Kidney (tissue), 14 donors: ENCODE data around the gene LIPE. TPM values are rescaled to one million over a fixed set of nuclear protein-coding genes. Genes with fewer than 3 reads are reported as not detected.

Experiments used
- DNase-seq, 5 donors: peaks; one replicate each; pipeline ENCODE4 v3.0.0-alpha.2; 2013 to 2020
- FAIRE-seq: peaks from 2 replicates; lab custom pipeline; 2012; peaks lifted over from hg19 to GRCh38; lab: Jason Lieb, UNC
- H3K27ac ChIP-seq, 2 donors: one replicate each; pipeline ENCODE4 v1.7.0; 2013; ENCODE audit warnings: low read depth in 2 of 2, low read length in 2 of 2, inconsistent platforms in 1 of 2
- H3K27me3 ChIP-seq: one replicate; pipeline ENCODE4 v1.7.1; 2013; ENCODE audit warnings: low read length, inconsistent platforms; ENCODE audit not compliant: control insufficient read depth, insufficient read depth
- H3K36me3 ChIP-seq, 3 donors: one replicate each; pipeline versions ENCODE4 v1.7.0 to v1.7.1; 2013; ENCODE audit warnings: low read length in 3 of 3, control low read depth in 1 of 3, inconsistent platforms in 1 of 3; ENCODE audit not compliant: insufficient read depth in 3 of 3, control insufficient read depth in 2 of 3
- H3K4me1 ChIP-seq, 3 donors: one replicate each; pipeline versions ENCODE4 v1.7.0 to v1.7.1; 2013; ENCODE audit warnings: low read length in 3 of 3, inconsistent platforms in 1 of 3, low read depth in 1 of 3; ENCODE audit not compliant: control insufficient read depth in 2 of 3, insufficient read depth in 2 of 3
- H3K4me3 ChIP-seq, 3 donors: one replicate each; pipeline versions ENCODE4 v1.7.0 to v1.8.1; 2013; ENCODE audit warnings: low read length in 3 of 3, control low read depth in 1 of 3, inconsistent platforms in 1 of 3
- H3K9ac ChIP-seq, 3 donors: one replicate each; pipeline versions ENCODE4 v1.7.0 to v1.7.1; 2013; ENCODE audit warnings: low read length in 3 of 3, control low read depth in 1 of 3, inconsistent platforms in 1 of 3
- H3K9me3 ChIP-seq, 3 donors: one replicate each; pipeline versions ENCODE4 v1.7.0 to v1.7.1; 2013; ENCODE audit warnings: low read length in 3 of 3, control low read depth in 1 of 3, inconsistent platforms in 1 of 3; ENCODE audit not compliant: control insufficient read depth in 2 of 3, insufficient read depth in 1 of 3
- CTCF ChIP-seq: IDR thresholded peaks from 3 replicates; pipeline ENCODE4 v1.5.1; 2012; ENCODE audit warnings: mild to moderate bottlenecking, moderate library complexity, borderline replicate concordance; ENCODE audit not compliant: insufficient read depth; ENCODE audit errors: extremely low read depth
- intact Hi-C: fragments of 100-400 bp; cut with DNase I; formaldehyde crosslinking; loops from one replicate; pipeline ENCODE4 v1.11.1; 2022
- polyA plus RNA-seq: library from polyadenylated mRNA; stranded (reverse); fragments of 350-450 nt; fragmentation: Illumina TruSeq; extraction: RNeasy Lipid Tissue Mini Kit (QIAGEN cat#74804); gene quantifications from one replicate; pipeline ENCODE4 v1.2.3, GENCODE V29; 2014; ENCODE audit warnings: low read depth, low replicate concordance; ENCODE audit not compliant: insufficient read depth
- total RNA-seq: library from RNA; stranded (reverse); fragmentation: NEBNext Ultra II Directional; extraction: Animal tissue kit (Norgen Biotek cat#: 25700); gene quantifications from one replicate; pipeline ENCODE4 v1.2.1, GENCODE V29; 2021
- donor health status: control.
- donor health status: control.
- donor health status: control.
- donor health status: control.
- donor health status: control.
- donor health status: DM: yes; HTN: yes; CAD: no.
- donor health status: Normal renal cell carcinoma (clear cell type).

LIPE gene
- total and polyA plus RNA-seq, 2 donors from 2014 or later, result 8.9 to 9.9 TPM

GRCh38 chr19:42363614-42364346, 63.4 kb downstream of the LIPE start:
- H3K9me3 ChIP-seq, result peaks cover 0 to 11% (median 0%) of the 10 kb centered on the region in 3 donors
- H3K4me3 ChIP-seq, result no peak overlapping the region
- no peak for FAIRE-seq
- no peak overlapping the region for H3K27ac ChIP-seq
- peaks cover 5 to 11% (median 7%) of the 10 kb centered on the region in 3 donors for H3K36me3 ChIP-seq
- no peaks in the 10 kb centered on the region for H3K4me1 ChIP-seq
- no peak overlapping the region for H3K9ac ChIP-seq
- DNase-seq, result no peak
- no peak for TF ChIP-seq CTCF
- H3K27me3 ChIP-seq, result no peaks in the 10 kb centered on the region
- intact Hi-C loops, result no loop called here

- Histone ChIP-seq H3K4me1 (no peaks in the 10 kb centered on the region), H3K36me3 (peaks cover 5 to 11% (median 7%) of the 10 kb centered on the region in 3 donors), H3K27me3 (no peaks in the 10 kb centered on the region), H3K9me3 (peaks cover 0 to 11% (median 0%) of the 10 kb centered on the region in 3 donors), H3K4me3 (no peak overlapping the region), H3K9ac (no peak overlapping the region), H3K27ac (no peak overlapping the region)
- no peak for TF ChIP-seq CTCF
- no peak for DNase-seq
- intact Hi-C loops, result no loop called here
- FAIRE-seq, result no peak
Observed at GRCh38 chr19:42362891-42363440, 64.2 kb downstream of the LIPE start.

GRCh38 chr19:42362342-42362741, 64.8 kb downstream of the LIPE start:
- Histone ChIP-seq H3K4me1 (no peaks in the 10 kb centered on the region), H3K4me3 (no peak overlapping the region), H3K9me3 (peaks cover 0 to 11% (median 0%) of the 10 kb centered on the region in 3 donors), H3K27ac (no peak overlapping the region), H3K27me3 (no peaks in the 10 kb centered on the region), H3K9ac (no peak overlapping the region), H3K36me3 (peaks cover 5 to 11% (median 7%) of the 10 kb centered on the region in 3 donors)
- DNase-seq (no peak), FAIRE-seq (no peak)
- no peak for TF ChIP-seq CTCF
- intact Hi-C loops, result no loop called here
